Measurements from ENCODE around the gene ZNF555.

The ZNF555 gene

GRCh38 chr19:2822846-2823245 lies 18.4 kb upstream of the ZNF555 start:
- in situ Hi-C loops (cut with MboI; ENCODE audit: low sequenced_read_pairs) = no loop called here

GRCh38 chr19:2823646-2824045 lies 17.6 kb upstream of the ZNF555 start:
- in situ Hi-C loops (cut with MboI; ENCODE audit: low sequenced_read_pairs) = no loop called here

GRCh38 chr19:2824129-2824528 lies 17.1 kb upstream of the ZNF555 start:
- in situ Hi-C loops (cut with MboI; ENCODE audit: low sequenced_read_pairs) = no loop called here

GRCh38 chr19:2827022-2827421 lies 14.3 kb upstream of the ZNF555 start:
- in situ Hi-C loops (cut with MboI; ENCODE audit: low sequenced_read_pairs) = loop anchor here (25.0 kb wide), 1 partner anchor 110 kb away; the partner anchor contains the start of gene ZNF77

- in situ Hi-C loops (cut with MboI; ENCODE audit: low sequenced_read_pairs) = loop anchor here (25.0 kb wide), 1 partner anchor 109 kb away; the partner anchor contains the start of gene ZNF77
These were observed 13.3 kb upstream of the ZNF555 start for GRCh38 chr19:2827840-2828489.

- in situ Hi-C loops (cut with MboI; ENCODE audit: low sequenced_read_pairs) = loop anchor here (25.0 kb wide), 1 partner anchor 103 kb away; the partner anchor contains the start of gene ZNF77
These were observed 6.9 kb upstream of the ZNF555 start for GRCh38 chr19:2834294-2834871.

- in situ Hi-C loops (cut with MboI; ENCODE audit: low sequenced_read_pairs) = loop anchor here (25.0 kb wide), 1 partner anchor 100 kb away; the partner anchor contains the start of gene ZNF77
These were observed 3.8 kb upstream of the ZNF555 start for GRCh38 chr19:2837430-2837829.

- in situ Hi-C loops (cut with MboI; ENCODE audit: low sequenced_read_pairs) = loop anchor here (25.0 kb wide), 1 partner anchor 95 kb away; the partner anchor contains the start of gene ZNF77
These were observed 740 bp downstream of the ZNF555 start for GRCh38 chr19:2841855-2842574.

- in situ Hi-C loops (cut with MboI; ENCODE audit: low sequenced_read_pairs) = loop anchor here (25.0 kb wide), 1 partner anchor 92 kb away; the partner anchor contains the start of gene ZNF77
These were observed 3.8 kb downstream of the ZNF555 start for GRCh38 chr19:2845107-2845506.

GRCh38 chr19:2846180-2846894 lies 5.1 kb downstream of the ZNF555 start:
- in situ Hi-C loops (cut with MboI; ENCODE audit: low sequenced_read_pairs) = loop anchor here (25.0 kb wide), 1 partner anchor 91 kb away; the partner anchor contains the start of gene ZNF77

- in situ Hi-C loops (cut with MboI; ENCODE audit: low sequenced_read_pairs) = loop anchor here (25.0 kb wide), 1 partner anchor 90 kb away; the partner anchor contains the start of gene ZNF77
These were observed 6.2 kb downstream of the ZNF555 start for GRCh38 chr19:2847507-2847906.

- in situ Hi-C loops (cut with MboI; ENCODE audit: low sequenced_read_pairs) = loop anchor here (25.0 kb wide), 1 partner anchor 89 kb away; the partner anchor contains the start of gene ZNF77
These were observed 7.3 kb downstream of the ZNF555 start for GRCh38 chr19:2848616-2849015.

GRCh38 chr19:2850256-2850925 lies 9.1 kb downstream of the ZNF555 start:
- in situ Hi-C loops (cut with MboI; ENCODE audit: low sequenced_read_pairs) = no loop called here

- in situ Hi-C loops (cut with MboI; ENCODE audit: low sequenced_read_pairs) = no loop called here
These were observed 11.3 kb downstream of the ZNF555 start for GRCh38 chr19:2852598-2852997.

GRCh38 chr19:2853015-2853606 lies 11.8 kb downstream of the ZNF555 start:
- in situ Hi-C loops (cut with MboI; ENCODE audit: low sequenced_read_pairs) = no loop called here

GRCh38 chr19:2854849-2855248 lies 13.6 kb downstream of the ZNF555 start:
- in situ Hi-C loops (cut with MboI; ENCODE audit: low sequenced_read_pairs) = no loop called here

GRCh38 chr19:2856457-2857050 lies 15.3 kb downstream of the ZNF555 start:
- in situ Hi-C loops (cut with MboI; ENCODE audit: low sequenced_read_pairs) = no loop called here

GRCh38 chr19:2858864-2859263 lies 17.6 kb downstream of the ZNF555 start:
- in situ Hi-C loops (cut with MboI; ENCODE audit: low sequenced_read_pairs) = no loop called here

- in situ Hi-C loops (cut with MboI; ENCODE audit: low sequenced_read_pairs) = no loop called here
These were observed 22.5 kb downstream of the ZNF555 start for GRCh38 chr19:2863816-2864215.
